A673 (cell line): ENCODE measurements around the gene GALNTL6. TPM values are rescaled to one million over a fixed set of nuclear protein-coding genes. Genes with fewer than 3 reads are reported as not detected.

Source experiments
- BruUV-seq: library from RNA; stranded (reverse); fragments of 400-500 nt; replicated peaks from 2 replicates; lab custom pipeline; 2021; lab: Mats Ljungman, UMichigan
- CTCF ChIA-PET: fragments of 300-600 bp; sonication (Branson Sonifier 250); formaldehyde crosslinking; loops from one replicate; lab custom pipeline; 2022; ENCODE audit warnings: antibody characterized with exemption; lab: Charles Lee
- POLR2A ChIA-PET: fragments of 300-600 bp; sonication (Branson Sonifier 250); formaldehyde crosslinking; loops from one replicate; lab custom pipeline; 2022; ENCODE audit warnings: antibody characterized with exemption; ENCODE audit not compliant: low non-redundant PET; lab: Charles Lee
- DNase-seq: peaks from one replicate; pipeline ENCODE4 v3.0.0-alpha.2; 2015; ENCODE audit warnings: low spot score
- H3K27ac ChIP-seq: fragments of 200-600 bp; sonication (generic); 2 replicates; pipeline ENCODE4 v1.5.1; 2016; ENCODE audit warnings: mixed run types, low read depth, mild to moderate bottlenecking, mixed read lengths, antibody characterized with exemption, low read length; ENCODE audit not compliant: poor library complexity, severe bottlenecking
- H3K27me3 ChIP-seq: fragments of 200-600 bp; sonication (generic); replicated peaks from 2 replicates; pipeline ENCODE4 v1.6.1; 2017; ENCODE audit warnings: mixed run types, low read depth, mild to moderate bottlenecking, mixed read lengths, antibody characterized with exemption, low read length; ENCODE audit not compliant: insufficient read depth, poor library complexity
- H3K36me3 ChIP-seq: fragments of 200-600 bp; sonication (generic); 2 replicates; pipeline ENCODE4 v1.6.1; 2016; ENCODE audit warnings: mixed run types, mild to moderate bottlenecking, mixed read lengths, antibody characterized with exemption, low read length; ENCODE audit not compliant: insufficient read depth, poor library complexity, severe bottlenecking
- H3K4me1 ChIP-seq: fragments of 200-600 bp; sonication (generic); 2 replicates; pipeline ENCODE4 v1.6.1; 2017; ENCODE audit warnings: mixed run types, mild to moderate bottlenecking, mixed read lengths, antibody characterized with exemption, low read length; ENCODE audit not compliant: insufficient read depth, poor library complexity, severe bottlenecking
- H3K4me3 ChIP-seq: fragments of 200-600 bp; sonication (generic); 2 replicates; pipeline ENCODE4 v1.5.1; 2016; ENCODE audit warnings: low read depth, mixed run types, mild to moderate bottlenecking, mixed read lengths, low read length; ENCODE audit not compliant: poor library complexity, severe bottlenecking
- H3K9me3 ChIP-seq: fragments of 200-600 bp; sonication (generic); 2 replicates; pipeline ENCODE4 v1.6.1; 2016; ENCODE audit warnings: mixed run types, low read depth, mild to moderate bottlenecking, mixed read lengths, antibody characterized with exemption, low read length; ENCODE audit not compliant: poor library complexity, severe bottlenecking
- CTCF ChIP-seq: fragments of 300-800, 200-600 bp; sonication (generic); conservative IDR thresholded peaks from 2 replicates; pipeline ENCODE4 v1.5.1; 2017; ENCODE audit warnings: low read depth, mild to moderate bottlenecking, antibody characterized with exemption, low read length, moderate library complexity, mixed read lengths
- EZH2 ChIP-seq: fragments of 200-600 bp; sonication (generic); IDR thresholded peaks from 2 replicates; pipeline ENCODE4 v1.6.1; 2017; ENCODE audit warnings: borderline replicate concordance, low read depth, mild to moderate bottlenecking, mixed read lengths, antibody characterized with exemption, low read length; ENCODE audit not compliant: poor library complexity, severe bottlenecking
- intact Hi-C: fragments of 100-400 bp; cut with micrococcal nuclease; formaldehyde crosslinking; loops from one replicate; pipeline ENCODE4 v1.10.0; 2022; ENCODE audit not compliant: unreplicated experiment
- total RNA-seq: library from RNA; stranded (reverse); gene quantifications from 2 replicates; pipeline ENCODE4 v1.2.3, GENCODE V29; 2021

GALNTL6 gene
- total RNA-seq, 1 experiment from 2014 or later, result 0.30 TPM

- no peak for DNase-seq
- intact Hi-C loops, result no loop called here
- H3K4me3 ChIP-seq, result no peak overlapping the region
- TF ChIP-seq CTCF (no peak), EZH2 (no peak)
- H3K27me3 ChIP-seq, result peaks cover 4% of the 10 kb centered on the region
- no TSS peak for BruUV-seq
- H3K4me1 ChIP-seq, result no peaks in the 10 kb centered on the region
- ChIA-PET CTCF (no interaction called here), POLR2A (no interaction called here)
- H3K36me3 ChIP-seq, result no peaks in the 10 kb centered on the region
- H3K27ac ChIP-seq, result no peak overlapping the region
- H3K9me3 ChIP-seq, result no peaks in the 10 kb centered on the region
Observed at GRCh38 chr4:172379834-172380233, 566.6 kb downstream of the GALNTL6 start.

- Histone ChIP-seq H3K27ac (no peak overlapping the region), H3K27me3 (no peaks in the 10 kb centered on the region), H3K9me3 (no peaks in the 10 kb centered on the region), H3K4me3 (no peak overlapping the region), H3K36me3 (no peaks in the 10 kb centered on the region), H3K4me1 (no peaks in the 10 kb centered on the region)
- no peak for DNase-seq
- no peak for TF ChIP-seq EZH2
- no peak for TF ChIP-seq CTCF
- ChIA-PET CTCF (no interaction called here), POLR2A (no interaction called here)
- BruUV-seq, result no TSS peak
- intact Hi-C loops, result no loop called here
Observed at GRCh38 chr4:172390331-172390730, 577.1 kb downstream of the GALNTL6 start.

GRCh38 chr4:172392741-172393140 is 579.5 kb downstream of the GALNTL6 start:
- TF ChIP-seq EZH2, result no peak
- no peak for TF ChIP-seq CTCF
- H3K9me3 ChIP-seq, result no peaks in the 10 kb centered on the region
- CTCF ChIA-PET, result no interaction called here
- no TSS peak for BruUV-seq
- no peak overlapping the region for H3K27ac ChIP-seq
- H3K36me3 ChIP-seq, result no peaks in the 10 kb centered on the region
- H3K4me3 ChIP-seq, result no peak overlapping the region
- H3K27me3 ChIP-seq, result no peaks in the 10 kb centered on the region
- no peak for DNase-seq
- no peaks in the 10 kb centered on the region for H3K4me1 ChIP-seq
- POLR2A ChIA-PET, result no interaction called here
- intact Hi-C loops, result no loop called here
